SK-N-SH (cell line): ENCODE measurements around the gene LMF1. TPM values are rescaled to one million over a fixed set of nuclear protein-coding genes. Genes with fewer than 3 reads are reported as not detected.

Experiments used
- CTCF ChIA-PET: fragments of 300-600, 350-600 bp; formaldehyde crosslinking; extraction: SDS; loops from one replicate; lab custom pipeline; 2021; lab: Yijun Ruan, JAX
- POLR2A ChIA-PET: fragments of 350-600 bp; sonication (Branson Sonifier 250); formaldehyde crosslinking; extraction: SDS; loops from one replicate; lab custom pipeline; 2020; ENCODE audit warnings: antibody characterized with exemption, inconsistent platforms; lab: Yijun Ruan, JAX
- DNase-seq: peaks from one replicate; pipeline ENCODE4 v3.0.0; 2012
- H2AFZ ChIP-seq: fragments of 200-600 bp; sonication (generic); 2 replicates; pipeline ENCODE4 v1.8.1; 2016; ENCODE audit warnings: antibody characterized with exemption, mild to moderate bottlenecking, low read depth
- H3F3A ChIP-seq: fragments of 200-600 bp; sonication (generic); replicated peaks from 2 replicates; pipeline ENCODE3; 2016; ENCODE audit warnings: antibody characterized with exemption, mild to moderate bottlenecking; ENCODE audit not compliant: insufficient read depth
- H3K27ac ChIP-seq, 2 experiments: fragments of 200-500 bp in 1 of 2; fragments of 200-600 bp in 1 of 2; sonication (Bioruptor generic) in 1 of 2; sonication (generic), shearing (Covaris generic) in 1 of 2; 2 replicates each; pipeline versions ENCODE4 v1.5.1 to v1.6.1; 2014 to 2016; ENCODE audit warnings: low read depth in 2 of 2, inconsistent platforms in 1 of 2, low read length in 1 of 2, mild to moderate bottlenecking in 1 of 2, mixed read lengths in 1 of 2
- H3K27me3 ChIP-seq: fragments of 200-600 bp; sonication (generic), shearing (Covaris generic); 2 replicates; pipeline ENCODE4 v1.6.1; 2016; ENCODE audit warnings: mixed run types; ENCODE audit not compliant: insufficient read depth
- H3K36me3 ChIP-seq, 2 experiments: fragments of 200-500 bp in 1 of 2; fragments of 200-600 bp in 1 of 2; sonication (Bioruptor generic) in 1 of 2; sonication (generic) in 1 of 2; replicated peaks in 1 of 2; 2 replicates each; pipeline versions ENCODE3 to v1.5.1; 2014 to 2016; ENCODE audit warnings: low read length in 1 of 2, mild to moderate bottlenecking in 1 of 2; ENCODE audit not compliant: insufficient read depth in 2 of 2, control insufficient read depth in 1 of 2
- H3K4me1 ChIP-seq, 2 experiments: fragments of 200-500 bp in 1 of 2; fragments of 200-600 bp in 1 of 2; sonication (Bioruptor generic) in 1 of 2; sonication (generic), shearing (Covaris generic) in 1 of 2; 2 replicates each; pipeline versions ENCODE4 v1.5.1 to v1.6.1; 2014 to 2016; ENCODE audit warnings: low read depth in 1 of 2, low read length in 1 of 2, mixed run types in 1 of 2; ENCODE audit not compliant: insufficient read depth in 2 of 2, control insufficient read depth in 1 of 2
- H3K4me2 ChIP-seq: fragments of 200-600 bp; sonication (generic), shearing (Covaris generic); 2 replicates; pipeline ENCODE4 v1.6.1; 2017; ENCODE audit warnings: mixed run types
- H3K4me3 ChIP-seq, 2 experiments: fragments of 200-500 bp in 1 of 2; fragments of 200-600 bp in 1 of 2; sonication (Bioruptor generic) in 1 of 2; sonication (generic), shearing (Covaris generic) in 1 of 2; 2 replicates each; pipeline versions ENCODE4 v1.5.1 to v1.8.1; 2014 to 2016; ENCODE audit warnings: low read depth in 2 of 2, inconsistent platforms in 1 of 2, low read length in 1 of 2, mild to moderate bottlenecking in 1 of 2, mixed read lengths in 1 of 2, moderate library complexity in 1 of 2
- H3K79me2 ChIP-seq: fragments of 200-600 bp; sonication (generic); 2 replicates; pipeline ENCODE4 v1.8.1; 2017; ENCODE audit warnings: mild to moderate bottlenecking; ENCODE audit not compliant: insufficient read depth
- H3K9ac ChIP-seq: fragments of 200-600 bp; sonication (generic); 2 replicates; pipeline ENCODE4 v1.6.1; 2017; ENCODE audit warnings: mixed run types
- H3K9me2 ChIP-seq: fragments of 200-600 bp; sonication (generic); 2 replicates; pipeline ENCODE4 v1.6.1; 2017; ENCODE audit warnings: mixed run types
- H3K9me3 ChIP-seq: fragments of 200-600 bp; sonication (generic); 2 replicates; pipeline ENCODE4 v1.6.1; 2017; ENCODE audit warnings: mixed run types, mild to moderate bottlenecking, moderate library complexity
- H4K20me1 ChIP-seq: fragments of 200-600 bp; sonication (generic); 2 replicates; pipeline ENCODE4 v1.6.1; 2017; ENCODE audit warnings: mild to moderate bottlenecking, mixed run types; ENCODE audit not compliant: insufficient read depth
- EP300 ChIP-seq, 2 experiments: IDR thresholded peaks; 2 replicates each; pipeline versions ENCODE4 v1.4.0 to v1.6.1; 2012; ENCODE audit warnings: borderline replicate concordance in 1 of 2, low read depth in 1 of 2, low read length in 1 of 2
- FOSL2 ChIP-seq: IDR thresholded peaks from 2 replicates; pipeline ENCODE4 v1.4.0; 2012; ENCODE audit warnings: low read depth, mild to moderate bottlenecking, moderate library complexity, borderline replicate concordance
- FOXJ3 ChIP-seq: sonication (generic); formaldehyde crosslinking; IDR thresholded peaks from 2 replicates; pipeline ENCODE4 v1.5.1; 2020; ENCODE audit warnings: mild to moderate bottlenecking, missing genetic modification reagents
- MXI1 ChIP-seq: IDR thresholded peaks from 2 replicates; pipeline ENCODE4 v1.6.1; 2012; ENCODE audit warnings: mild to moderate bottlenecking, low read depth, low read length, improper control_type of control experiment
- NFIC ChIP-seq: IDR thresholded peaks from 2 replicates; pipeline ENCODE4 v1.4.0; 2012; ENCODE audit warnings: borderline replicate concordance
- POLR2AphosphoS5 ChIP-seq: IDR thresholded peaks from 2 replicates; pipeline ENCODE4 v1.6.1; 2012; ENCODE audit warnings: low read depth, low read length
- RCOR1 ChIP-seq: fragments of 150-350 bp; IDR thresholded peaks from 2 replicates; pipeline ENCODE4 v1.6.1; 2017; ENCODE audit warnings: antibody characterized with exemption, low read length
- RXRA ChIP-seq: IDR thresholded peaks from 2 replicates; pipeline ENCODE4 v1.4.0; 2012; ENCODE audit warnings: low read depth, mild to moderate bottlenecking, borderline replicate concordance
- SMC3 ChIP-seq: IDR thresholded peaks from 2 replicates; pipeline ENCODE4 v1.6.1; 2012; ENCODE audit warnings: low read depth, low read length, improper control_type of control experiment
- YY1 ChIP-seq: IDR thresholded peaks from 2 replicates; pipeline ENCODE4 v1.4.0; 2012; ENCODE audit warnings: low read depth, mild to moderate bottlenecking
- WGBS: methylation state at CpG from one replicate; pipeline ENCODE4 v1.1.6; 2017; ENCODE audit warnings: low lambda C conversion rate; 5-methylcytosine and 5-hydroxymethylcytosine counted together
- polyA plus RNA-seq, 3 experiments: library from polyadenylated mRNA; depleted of rRNA; stranded (reverse); fragments of >200 nt; gene quantifications; 2 replicates each; pipeline ENCODE4 v1.2.3, GENCODE V29; 2012
- TF ChIP-seq, protein P1 (sequence below): fragments of 150-350 bp; IDR thresholded peaks from 2 replicates; pipeline ENCODE4 v1.6.1; 2016; ENCODE audit warnings: mild to moderate bottlenecking, low read depth, low read length
- TF ChIP-seq, protein P2 (sequence below): fragments of 200-600 bp; sonication (generic); IDR thresholded peaks from 2 replicates; pipeline ENCODE4 v1.6.1; 2017; ENCODE audit warnings: antibody characterized with exemption, mild to moderate bottlenecking, moderate library complexity
- TF ChIP-seq, protein P3 (sequence below): IDR thresholded peaks from 2 replicates; pipeline ENCODE4 v1.6.1; 2012; ENCODE audit warnings: mild to moderate bottlenecking, low read depth, low read length, moderate library complexity
- TF ChIP-seq, protein P4 (sequence below): IDR thresholded peaks from 2 replicates; pipeline ENCODE4; 2012

LMF1 gene
- polyA plus RNA-seq, 1 of the 3 experiments (the other 2 are of a cell fraction), result 5.7 TPM

DNA sequence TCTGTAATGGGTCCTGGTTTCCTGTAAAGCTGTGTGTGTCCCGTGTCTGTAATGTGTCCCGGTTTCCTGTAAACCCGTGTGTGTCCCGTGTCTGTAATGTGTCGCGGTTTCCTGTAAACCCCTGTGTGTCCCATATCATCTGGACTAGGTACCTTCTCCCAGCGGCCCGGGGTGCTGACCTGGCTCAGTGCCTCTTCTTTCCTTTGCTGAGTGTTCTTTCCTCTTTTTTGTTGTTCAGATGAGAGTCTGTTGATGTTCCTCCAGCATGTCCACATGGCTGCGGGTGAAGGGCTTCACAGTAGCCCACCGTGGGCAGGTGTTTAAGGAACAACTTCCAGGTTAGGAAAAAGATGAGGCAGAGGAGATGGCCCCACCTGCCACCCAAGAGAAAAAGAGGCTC, 123.6 kb downstream of the LMF1 start:
- 62% methylated on average over 10 of the region's 10 CpGs for WGBS
- H3K4me3 ChIP-seq, result no peak overlapping the region
- CTCF ChIA-PET, result no interaction called here
- H3K4me1 ChIP-seq, result no peaks in the 10 kb centered on the region
- H3K79me2 ChIP-seq, result no peaks in the 10 kb centered on the region
- TF ChIP-seq NFIC, result no peak
- no peak for TF ChIP-seq FOXJ3 (CRISPR knock-in tag)
- TF ChIP-seq, protein P1, sequence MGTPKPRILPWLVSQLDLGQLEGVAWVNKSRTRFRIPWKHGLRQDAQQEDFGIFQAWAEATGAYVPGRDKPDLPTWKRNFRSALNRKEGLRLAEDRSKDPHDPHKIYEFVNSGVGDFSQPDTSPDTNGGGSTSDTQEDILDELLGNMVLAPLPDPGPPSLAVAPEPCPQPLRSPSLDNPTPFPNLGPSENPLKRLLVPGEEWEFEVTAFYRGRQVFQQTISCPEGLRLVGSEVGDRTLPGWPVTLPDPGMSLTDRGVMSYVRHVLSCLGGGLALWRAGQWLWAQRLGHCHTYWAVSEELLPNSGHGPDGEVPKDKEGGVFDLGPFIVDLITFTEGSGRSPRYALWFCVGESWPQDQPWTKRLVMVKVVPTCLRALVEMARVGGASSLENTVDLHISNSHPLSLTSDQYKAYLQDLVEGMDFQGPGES, result no peak
- TF ChIP-seq EP300 (IDR thresholded peaks at IDR 0.05; ENCODE audit: borderline replicate concordance in 1 of 2, low read depth in 1 of 2, low read length in 1 of 2), result no peak
- TF ChIP-seq RXRA, result no peak
- TF ChIP-seq, protein P2, sequence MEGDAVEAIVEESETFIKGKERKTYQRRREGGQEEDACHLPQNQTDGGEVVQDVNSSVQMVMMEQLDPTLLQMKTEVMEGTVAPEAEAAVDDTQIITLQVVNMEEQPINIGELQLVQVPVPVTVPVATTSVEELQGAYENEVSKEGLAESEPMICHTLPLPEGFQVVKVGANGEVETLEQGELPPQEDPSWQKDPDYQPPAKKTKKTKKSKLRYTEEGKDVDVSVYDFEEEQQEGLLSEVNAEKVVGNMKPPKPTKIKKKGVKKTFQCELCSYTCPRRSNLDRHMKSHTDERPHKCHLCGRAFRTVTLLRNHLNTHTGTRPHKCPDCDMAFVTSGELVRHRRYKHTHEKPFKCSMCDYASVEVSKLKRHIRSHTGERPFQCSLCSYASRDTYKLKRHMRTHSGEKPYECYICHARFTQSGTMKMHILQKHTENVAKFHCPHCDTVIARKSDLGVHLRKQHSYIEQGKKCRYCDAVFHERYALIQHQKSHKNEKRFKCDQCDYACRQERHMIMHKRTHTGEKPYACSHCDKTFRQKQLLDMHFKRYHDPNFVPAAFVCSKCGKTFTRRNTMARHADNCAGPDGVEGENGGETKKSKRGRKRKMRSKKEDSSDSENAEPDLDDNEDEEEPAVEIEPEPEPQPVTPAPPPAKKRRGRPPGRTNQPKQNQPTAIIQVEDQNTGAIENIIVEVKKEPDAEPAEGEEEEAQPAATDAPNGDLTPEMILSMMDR, result no peak
- TF ChIP-seq FOSL2, result no peak
- TF ChIP-seq, protein P3, sequence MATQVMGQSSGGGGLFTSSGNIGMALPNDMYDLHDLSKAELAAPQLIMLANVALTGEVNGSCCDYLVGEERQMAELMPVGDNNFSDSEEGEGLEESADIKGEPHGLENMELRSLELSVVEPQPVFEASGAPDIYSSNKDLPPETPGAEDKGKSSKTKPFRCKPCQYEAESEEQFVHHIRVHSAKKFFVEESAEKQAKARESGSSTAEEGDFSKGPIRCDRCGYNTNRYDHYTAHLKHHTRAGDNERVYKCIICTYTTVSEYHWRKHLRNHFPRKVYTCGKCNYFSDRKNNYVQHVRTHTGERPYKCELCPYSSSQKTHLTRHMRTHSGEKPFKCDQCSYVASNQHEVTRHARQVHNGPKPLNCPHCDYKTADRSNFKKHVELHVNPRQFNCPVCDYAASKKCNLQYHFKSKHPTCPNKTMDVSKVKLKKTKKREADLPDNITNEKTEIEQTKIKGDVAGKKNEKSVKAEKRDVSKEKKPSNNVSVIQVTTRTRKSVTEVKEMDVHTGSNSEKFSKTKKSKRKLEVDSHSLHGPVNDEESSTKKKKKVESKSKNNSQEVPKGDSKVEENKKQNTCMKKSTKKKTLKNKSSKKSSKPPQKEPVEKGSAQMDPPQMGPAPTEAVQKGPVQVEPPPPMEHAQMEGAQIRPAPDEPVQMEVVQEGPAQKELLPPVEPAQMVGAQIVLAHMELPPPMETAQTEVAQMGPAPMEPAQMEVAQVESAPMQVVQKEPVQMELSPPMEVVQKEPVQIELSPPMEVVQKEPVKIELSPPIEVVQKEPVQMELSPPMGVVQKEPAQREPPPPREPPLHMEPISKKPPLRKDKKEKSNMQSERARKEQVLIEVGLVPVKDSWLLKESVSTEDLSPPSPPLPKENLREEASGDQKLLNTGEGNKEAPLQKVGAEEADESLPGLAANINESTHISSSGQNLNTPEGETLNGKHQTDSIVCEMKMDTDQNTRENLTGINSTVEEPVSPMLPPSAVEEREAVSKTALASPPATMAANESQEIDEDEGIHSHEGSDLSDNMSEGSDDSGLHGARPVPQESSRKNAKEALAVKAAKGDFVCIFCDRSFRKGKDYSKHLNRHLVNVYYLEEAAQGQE, result no peak
- H2AFZ ChIP-seq, result no peak overlapping the region
- H3K4me2 ChIP-seq, result no peak overlapping the region
- H3K27ac ChIP-seq, result no peak overlapping the region
- H3K9me2 ChIP-seq, result no peaks in the 10 kb centered on the region
- POLR2A ChIA-PET, result no interaction called here
- no peaks in the 10 kb centered on the region for H3K36me3 ChIP-seq
- peaks cover 46% of the 10 kb centered on the region for H3K27me3 ChIP-seq
- no peak overlapping the region for H3K9ac ChIP-seq
- DNase-seq, result no peak
- H3K9me3 ChIP-seq, result no peaks in the 10 kb centered on the region
- no peaks in the 10 kb centered on the region for H3F3A ChIP-seq
- no peaks in the 10 kb centered on the region for H4K20me1 ChIP-seq

DNA sequence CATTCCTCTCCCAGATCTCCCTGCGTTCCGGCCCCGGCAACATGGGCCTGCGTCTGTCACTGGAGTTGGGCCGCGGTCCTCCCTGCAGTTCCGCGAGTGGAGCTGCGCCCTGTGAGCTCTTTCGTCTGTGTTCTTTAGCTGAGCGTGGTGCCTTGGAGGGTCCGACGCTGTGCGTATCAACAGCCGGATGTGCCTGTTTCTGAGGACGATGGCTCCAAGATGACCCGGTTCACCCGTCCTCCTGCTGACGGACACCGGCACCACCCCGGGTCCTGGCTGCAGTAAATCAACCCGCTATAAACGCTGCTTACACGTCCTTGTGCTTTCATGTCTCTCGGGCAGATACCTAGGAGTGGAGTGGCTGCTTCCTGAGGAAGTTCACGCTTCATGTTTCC, 125.4 kb downstream of the LMF1 start:
- Histone ChIP-seq H2AFZ (no peak overlapping the region), H3K9me2 (no peaks in the 10 kb centered on the region), H3K36me3 (no peaks in the 10 kb centered on the region), H3K27ac (no peak overlapping the region), H3K79me2 (no peaks in the 10 kb centered on the region), H3K4me3 (no peak overlapping the region), H3K4me2 (no peak overlapping the region), H3K9me3 (no peaks in the 10 kb centered on the region), H3F3A (no peaks in the 10 kb centered on the region), H3K9ac (no peak overlapping the region), H3K4me1 (no peaks in the 10 kb centered on the region), H3K27me3 (peaks cover 56% of the 10 kb centered on the region), H4K20me1 (no peaks in the 10 kb centered on the region)
- ChIA-PET POLR2A (no interaction called here), CTCF (no interaction called here)
- WGBS, result 21% methylated on average over 22 of the region's 26 CpGs
- DNase-seq, result no peak
- TF ChIP-seq POLR2AphosphoS5, result no peak
- no peak for TF ChIP-seq MXI1
- TF ChIP-seq, protein P4, sequence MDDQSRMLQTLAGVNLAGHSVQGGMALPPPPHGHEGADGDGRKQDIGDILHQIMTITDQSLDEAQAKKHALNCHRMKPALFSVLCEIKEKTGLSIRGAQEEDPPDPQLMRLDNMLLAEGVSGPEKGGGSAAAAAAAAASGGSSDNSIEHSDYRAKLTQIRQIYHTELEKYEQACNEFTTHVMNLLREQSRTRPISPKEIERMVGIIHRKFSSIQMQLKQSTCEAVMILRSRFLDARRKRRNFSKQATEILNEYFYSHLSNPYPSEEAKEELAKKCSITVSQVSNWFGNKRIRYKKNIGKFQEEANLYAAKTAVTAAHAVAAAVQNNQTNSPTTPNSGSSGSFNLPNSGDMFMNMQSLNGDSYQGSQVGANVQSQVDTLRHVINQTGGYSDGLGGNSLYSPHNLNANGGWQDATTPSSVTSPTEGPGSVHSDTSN, result no peak
- TF ChIP-seq, protein P1, result no peak
- no peak for TF ChIP-seq SMC3
- no peak for TF ChIP-seq RCOR1
- TF ChIP-seq NFIC, result no peak
- no peak for TF ChIP-seq YY1
- no peak for TF ChIP-seq RXRA
- TF ChIP-seq, protein P3, result no peak
